GM12865 (cell line): Measurements from ENCODE around the gene DUOX1.

Experiments
- DNase-seq: peaks from one replicate; pipeline ENCODE4 v3.0.0; 2010; ENCODE audit warnings: low read depth
- H3K4me3 ChIP-seq: 2 replicates; pipeline ENCODE4 v1.5.1; 2011; ENCODE audit warnings: mild to moderate bottlenecking, low read depth, low read length, control low read depth
- CTCF ChIP-seq: IDR thresholded peaks from 2 replicates; pipeline ENCODE4 v1.5.1; 2011; ENCODE audit warnings: low read length, control low read depth, low read depth, inconsistent platforms; ENCODE audit not compliant: insufficient read depth; ENCODE audit errors: missing control alignments

The DUOX1 gene

DNA sequence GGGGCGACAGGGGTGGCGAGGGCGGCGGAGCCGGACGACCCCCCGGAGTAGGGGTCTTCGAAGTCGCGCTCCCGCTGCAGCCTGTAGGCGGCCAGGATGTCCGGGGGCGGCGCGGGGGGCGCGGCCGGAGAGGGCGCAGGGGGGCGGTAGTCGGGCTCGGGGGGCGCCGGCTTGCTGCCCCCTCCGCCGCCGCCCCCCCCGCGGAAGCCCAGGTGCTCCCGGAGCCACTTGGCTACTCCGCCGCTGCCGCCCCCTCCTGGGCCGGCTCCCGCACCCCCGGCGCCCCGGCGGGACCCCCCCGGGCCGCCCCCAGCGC, 57.7 kb downstream of the DUOX1 start:
- no peak overlapping the region; the same call in 1 of the 2 replicates for H3K4me3 ChIP-seq
- no peak for DNase-seq
- no peak for TF ChIP-seq CTCF

DNA sequence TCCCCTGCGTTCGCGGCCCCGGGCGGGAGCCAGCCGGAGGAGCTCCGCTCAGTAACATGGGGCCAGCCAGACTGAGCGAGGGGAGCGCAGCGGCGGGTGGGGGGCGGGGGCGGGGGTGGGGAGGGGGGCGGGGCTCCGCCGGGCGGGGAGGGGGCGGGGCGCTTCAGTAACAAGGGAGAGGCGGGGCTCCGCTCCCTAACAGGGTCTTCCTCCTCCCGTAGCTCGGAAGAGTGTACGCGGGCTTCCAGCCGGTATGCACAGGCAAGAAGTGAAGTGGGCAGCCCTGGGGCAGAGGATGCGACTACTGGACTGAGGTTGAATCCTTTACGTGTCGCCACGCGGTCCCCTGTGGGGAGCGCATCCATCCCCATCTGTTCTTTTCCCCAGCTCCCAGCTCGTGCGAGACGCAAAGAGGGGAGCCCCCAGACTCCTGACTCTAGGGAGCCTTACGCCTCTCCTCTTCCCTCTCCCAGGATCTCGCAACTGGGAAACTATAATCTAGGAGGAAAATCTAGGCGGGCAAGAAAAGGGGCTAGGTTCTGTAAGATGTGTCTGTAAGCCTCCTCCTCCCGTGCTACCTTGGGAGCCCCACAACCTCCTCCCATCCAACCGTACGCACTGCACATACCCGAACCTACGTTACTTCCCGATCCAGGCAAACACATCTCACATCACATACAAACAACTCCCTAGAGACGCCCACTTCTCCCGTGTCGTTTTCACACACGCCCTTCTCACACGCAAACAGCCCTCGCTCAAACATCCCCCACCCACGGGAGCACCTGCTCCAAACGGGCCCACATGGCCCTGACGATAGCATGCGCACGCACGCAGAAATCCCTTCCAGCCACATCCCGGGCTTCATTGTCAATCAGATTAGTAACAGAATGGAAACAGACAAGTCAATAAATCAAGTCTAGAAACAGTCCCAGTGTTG, 58.4 kb downstream of the DUOX1 start, which contains the start of gene SHF:
Gene SHF (minus strand): TSS at position 73 of the 937 bp plus-strand sequence. CDS start 15 bp downstream, at position 58.
- TF ChIP-seq CTCF: no peak
- DNase-seq: peak; percentile 43
- H3K4me3 ChIP-seq: peak within 1 kb of the TSS; percentile 50

DNA sequence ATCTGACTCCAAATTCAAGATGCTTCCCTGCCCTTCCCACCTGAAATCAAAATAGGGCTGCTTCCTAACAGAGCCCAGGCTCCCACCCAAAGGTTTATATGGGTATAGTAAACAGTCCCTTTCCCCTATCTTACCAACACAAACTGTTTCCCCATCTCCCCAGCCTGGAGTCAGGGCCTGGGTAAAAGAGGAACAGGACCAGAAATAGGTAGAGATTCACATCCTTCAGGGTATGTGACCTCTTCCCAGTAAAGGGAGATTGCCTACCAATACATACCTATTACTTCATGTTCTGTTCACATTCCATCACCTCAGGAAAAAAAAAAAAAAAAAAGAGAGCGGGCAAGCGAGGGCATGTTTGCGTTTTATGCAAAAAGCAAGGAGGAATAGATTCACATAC, 67.7 kb downstream of the DUOX1 start:
- no peak for DNase-seq
- peak overlapping the region; percentile 62 for H3K4me3 ChIP-seq
- TF ChIP-seq CTCF: no peak

DNA sequence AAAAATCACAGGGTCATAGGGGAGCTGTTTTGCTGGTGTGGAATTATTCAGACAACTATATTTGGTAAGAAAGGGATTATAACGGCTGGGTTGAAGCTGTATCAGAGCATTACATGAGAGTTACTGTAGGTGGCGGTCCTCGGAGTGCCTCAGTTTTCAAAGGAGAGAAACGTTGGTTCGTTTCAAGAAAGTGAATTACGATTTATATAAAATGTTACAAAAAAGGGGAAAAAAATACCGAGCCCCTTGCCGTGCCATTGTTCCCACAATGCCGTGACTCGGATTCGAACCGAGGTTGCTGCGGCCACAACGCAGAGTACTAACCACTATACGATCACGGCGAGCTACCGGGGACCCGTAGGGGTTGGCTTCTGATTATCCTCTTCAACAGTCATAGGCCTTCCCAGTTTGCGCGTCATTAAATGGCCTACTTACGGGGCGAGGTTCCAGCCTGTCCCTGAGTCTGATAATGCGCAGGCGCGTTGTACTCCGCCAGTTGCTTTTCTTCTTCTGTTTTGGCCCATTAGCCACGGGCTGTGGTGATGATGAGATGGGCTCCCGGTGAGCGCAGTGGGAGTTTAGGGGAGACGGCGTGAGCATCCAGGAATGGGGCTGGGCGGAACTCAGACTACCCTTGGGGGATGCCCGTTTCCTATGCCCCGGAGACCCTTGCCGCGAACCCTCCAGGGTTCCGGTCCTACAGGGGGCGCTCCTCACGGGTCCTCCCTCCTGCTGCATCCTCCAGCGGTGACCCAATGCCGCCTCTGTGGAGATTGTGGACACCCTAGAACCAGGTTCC, 68.7 kb downstream of the DUOX1 start:
- peak overlapping the region; percentile 62 for H3K4me3 ChIP-seq
- TF ChIP-seq CTCF: peak; percentile 85
- DNase-seq: peak; percentile 97

DNA sequence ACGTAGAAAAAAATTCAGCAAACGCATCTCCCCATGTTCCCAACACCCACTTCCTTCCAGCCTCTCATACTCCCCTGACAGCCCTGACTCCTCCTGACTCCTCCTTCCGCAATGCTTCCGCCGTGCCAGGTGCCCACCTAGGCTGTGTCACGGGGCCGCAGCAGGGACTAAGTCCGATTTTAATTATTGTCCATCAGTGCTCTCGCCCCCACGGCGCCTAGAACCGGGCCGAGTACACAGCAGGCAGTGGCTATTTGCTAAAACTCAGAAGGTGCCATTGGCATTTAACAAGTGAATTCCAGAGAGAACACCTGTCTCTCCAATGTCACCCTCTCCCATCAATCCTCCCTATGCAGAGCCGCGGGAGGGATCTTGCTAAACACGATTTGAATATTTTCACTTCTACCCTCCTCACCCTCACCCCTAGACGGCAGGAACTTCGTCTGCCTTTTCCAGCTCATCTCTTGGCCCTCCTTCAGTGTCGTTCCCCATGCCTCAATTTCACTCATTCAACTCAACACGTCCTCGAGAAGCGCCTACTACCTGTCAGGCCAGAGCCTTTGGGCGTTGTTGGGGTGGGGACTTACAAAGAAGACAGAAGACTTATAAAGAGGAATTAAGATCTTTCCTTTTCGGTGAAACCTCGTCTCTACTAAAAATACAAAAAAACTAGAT, 69.5 kb downstream of the DUOX1 start:
- no peak for TF ChIP-seq CTCF
- peak overlapping the region; percentile 62 for H3K4me3 ChIP-seq
- DNase-seq: peak; percentile 71

DNA sequence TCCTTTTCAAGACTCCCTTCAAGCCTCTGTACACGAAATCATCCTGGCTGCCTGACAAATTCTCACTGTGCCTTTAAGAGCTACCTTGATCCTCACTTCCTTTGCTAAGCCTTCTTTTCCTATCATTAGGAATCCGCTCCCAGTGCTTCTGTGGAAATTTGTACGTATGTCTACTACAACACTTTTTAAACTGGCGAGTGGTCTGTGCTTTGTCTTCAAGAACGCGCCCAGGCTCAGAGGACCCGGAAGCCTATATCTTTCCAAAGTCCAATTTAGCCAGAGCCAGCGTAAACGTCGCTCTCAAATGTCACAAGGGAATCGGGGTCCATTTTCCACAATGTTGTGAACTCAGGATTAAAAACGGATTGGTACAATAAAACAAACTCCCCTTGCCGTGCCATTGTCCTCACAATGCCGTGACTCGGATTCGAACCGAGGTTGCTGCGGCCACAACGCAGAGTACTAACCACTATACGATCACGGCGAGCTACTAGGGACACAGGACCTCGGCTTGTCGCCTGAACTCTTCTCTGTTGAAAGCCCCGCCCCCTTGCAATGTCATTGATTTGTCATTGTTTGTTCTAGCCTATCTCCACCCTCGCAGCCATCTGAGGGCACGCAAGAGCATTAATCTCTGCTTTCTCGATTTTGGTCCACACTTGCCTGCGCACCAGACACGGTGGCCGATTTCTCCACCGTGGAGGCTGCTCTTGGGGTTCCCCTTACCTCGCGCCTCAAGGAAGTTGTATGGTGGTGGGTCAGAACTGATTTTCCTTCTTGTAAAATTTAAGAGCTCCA, 70.4 kb downstream of the DUOX1 start:
- H3K4me3 ChIP-seq: peak overlapping the region; percentile 62
- TF ChIP-seq CTCF: no peak
- DNase-seq: peak; percentile 97
